ENCODE results near the gene GRID1. TPM values are rescaled to one million over a fixed set of nuclear protein-coding genes. Genes with fewer than 3 reads are reported as not detected.

Gene GRID1
- total RNA-seq, 1 experiment from 2014 or later: 5.6 TPM

GRCh38 chr10:86399514-86399878, 32.9 kb upstream of the GRID1 start (continued):
- TF ChIP-seq, protein P1, sequence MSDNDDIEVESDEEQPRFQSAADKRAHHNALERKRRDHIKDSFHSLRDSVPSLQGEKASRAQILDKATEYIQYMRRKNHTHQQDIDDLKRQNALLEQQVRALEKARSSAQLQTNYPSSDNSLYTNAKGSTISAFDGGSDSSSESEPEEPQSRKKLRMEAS (IDR thresholded peaks at IDR 0.05): no peak
- no peak for TF ChIP-seq CEBPB (IDR thresholded peaks at IDR 0.05; ENCODE audit: low read depth)

GRCh38 chr10:86397120-86397519, 30.5 kb upstream of the GRID1 start:
- no peaks in the 10 kb centered on the region for H3K27me3 ChIP-seq (ENCODE audit: insufficient read depth, low read length)
- POLR2A ChIA-PET: no interaction called here
- no peak overlapping the region for H2AFZ ChIP-seq (ENCODE audit: low read depth, low read length, poor library complexity, severe bottlenecking)
- CTCF ChIA-PET: no interaction called here
- H3K36me3 ChIP-seq (ENCODE audit: control insufficient read depth in 1 of 2, insufficient read depth in 2 of 2, low read length in 2 of 2): no peaks in the 10 kb centered on the region
- no peak overlapping the region for H3K4me3 ChIP-seq (replicated peaks in 1 of 2; ENCODE audit: low read depth in 1 of 2, low read length in 2 of 2)
- peaks cover 15 to 27% of the 10 kb centered on the region in 2 experiments for H3K4me1 ChIP-seq (ENCODE audit: control insufficient read depth in 1 of 2, insufficient read depth in 2 of 2, low read length in 2 of 2)
- H3K79me2 ChIP-seq (ENCODE audit: insufficient read depth, low read length): no peaks in the 10 kb centered on the region
- no peak overlapping the region for H3K27ac ChIP-seq (ENCODE audit: low read depth, low read length)
- BruUV-seq (replicated peaks): no TSS peak
- H3K9ac ChIP-seq (ENCODE audit: low read length): no peak overlapping the region
- H3K4me2 ChIP-seq (ENCODE audit: low read length): no peak overlapping the region
- ATAC-seq (no peak), DNase-seq (ENCODE audit: low read depth, low spot score) (no peak)
- H3K9me2 ChIP-seq (ENCODE audit: insufficient read depth): no peaks in the 10 kb centered on the region
- intact Hi-C loops (cut with micrococcal nuclease): loop anchor here (5.0 kb wide), 1 partner anchor 285 kb away; no protein-coding TSS in a partner anchor
- H3K9me3 ChIP-seq (ENCODE audit: control insufficient read depth in 1 of 2, insufficient read depth in 1 of 2, low read depth in 1 of 2, low read length in 2 of 2): no peaks in the 10 kb centered on the region
- no peaks in the 10 kb centered on the region for H4K20me1 ChIP-seq (ENCODE audit: insufficient read depth)
- RAD21 ChIA-PET (ENCODE audit: low non-redundant PET in 1 of 2, low total read pairs in 2 of 2, uncharacterized antibody in 2 of 2, unreplicated experiment in 2 of 2): no interaction called here
- TF ChIP-seq YY1 (IDR thresholded peaks at IDR 0.05; ENCODE audit: extremely low read depth, insufficient replicate concordance, low read depth, low read length) (no peak), CBX3 (IDR thresholded peaks at IDR 0.05; ENCODE audit: low read depth) (no peak), FOSL1 (IDR thresholded peaks at IDR 0.05; ENCODE audit: low read depth) (no peak), SRF (IDR thresholded peaks at IDR 0.05; ENCODE audit: low read depth) (no peak), CEBPB (IDR thresholded peaks at IDR 0.05; ENCODE audit: low read depth) (no peak), EZH2phosphoT487 (IDR thresholded peaks at IDR 0.05; ENCODE audit: borderline replicate concordance) (no peak), EZH2 (IDR thresholded peaks at IDR 0.05) (no peak), RAD21 (IDR thresholded peaks at IDR 0.05; ENCODE audit: low read depth) (no peak), JUND (IDR thresholded peaks at IDR 0.05) (no peak), ZBTB33 (IDR thresholded peaks at IDR 0.05; ENCODE audit: extremely low read depth, insufficient replicate concordance, low read length) (no peak), ZFX (IDR thresholded peaks at IDR 0.05) (no peak)
- TF ChIP-seq, protein P2, sequence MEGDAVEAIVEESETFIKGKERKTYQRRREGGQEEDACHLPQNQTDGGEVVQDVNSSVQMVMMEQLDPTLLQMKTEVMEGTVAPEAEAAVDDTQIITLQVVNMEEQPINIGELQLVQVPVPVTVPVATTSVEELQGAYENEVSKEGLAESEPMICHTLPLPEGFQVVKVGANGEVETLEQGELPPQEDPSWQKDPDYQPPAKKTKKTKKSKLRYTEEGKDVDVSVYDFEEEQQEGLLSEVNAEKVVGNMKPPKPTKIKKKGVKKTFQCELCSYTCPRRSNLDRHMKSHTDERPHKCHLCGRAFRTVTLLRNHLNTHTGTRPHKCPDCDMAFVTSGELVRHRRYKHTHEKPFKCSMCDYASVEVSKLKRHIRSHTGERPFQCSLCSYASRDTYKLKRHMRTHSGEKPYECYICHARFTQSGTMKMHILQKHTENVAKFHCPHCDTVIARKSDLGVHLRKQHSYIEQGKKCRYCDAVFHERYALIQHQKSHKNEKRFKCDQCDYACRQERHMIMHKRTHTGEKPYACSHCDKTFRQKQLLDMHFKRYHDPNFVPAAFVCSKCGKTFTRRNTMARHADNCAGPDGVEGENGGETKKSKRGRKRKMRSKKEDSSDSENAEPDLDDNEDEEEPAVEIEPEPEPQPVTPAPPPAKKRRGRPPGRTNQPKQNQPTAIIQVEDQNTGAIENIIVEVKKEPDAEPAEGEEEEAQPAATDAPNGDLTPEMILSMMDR (IDR thresholded peaks at IDR 0.05 in 2 of 3, conservative IDR thresholded peaks at IDR 0.05 in 1 of 3; ENCODE audit: borderline replicate concordance in 1 of 3, insufficient read depth in 1 of 3, low read depth in 2 of 3, low read length in 2 of 3): no peak

All from HCT116 (cell line).